KG1 (cell line): ENCODE data around the gene QRICH2.
"Not testable (repeated sequence)": the region's sequence is repeated elsewhere in the genome, so short reads cannot be mapped to it uniquely, and the experiment has no call there.

Experiments
- DNase-seq: peaks from one replicate; lab custom pipeline; 2025; lab: John Stamatoyannopoulos, UW

QRICH2 gene

DNA sequence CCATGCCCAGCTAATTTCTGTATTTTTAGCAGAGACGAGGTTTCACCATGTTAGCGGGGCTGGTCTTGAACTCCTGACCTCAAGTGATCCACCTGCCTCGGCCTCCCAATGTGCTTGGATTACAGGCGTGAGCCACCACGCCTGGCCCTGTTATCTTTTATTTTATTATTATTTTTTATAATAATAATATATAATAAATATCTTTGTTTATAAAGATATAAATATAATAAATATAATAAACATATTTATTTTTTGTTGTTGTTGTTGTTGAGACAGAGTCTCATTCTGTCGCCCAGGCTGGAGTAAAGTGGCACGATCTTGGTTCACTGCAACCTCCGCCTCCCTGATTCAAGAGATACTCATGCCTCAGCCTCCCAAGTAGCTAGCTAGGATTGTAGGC is 60.8 kb downstream of the QRICH2 start:
- DNase-seq, result no peak

GRCh38 chr17:76246080-76247066 is 61.7 kb downstream of the QRICH2 start:
- DNase-seq, result no peak

GRCh38 chr17:76244721-76245120 is 63.4 kb downstream of the QRICH2 start:
- not testable (repeated sequence) for DNase-seq

DNA sequence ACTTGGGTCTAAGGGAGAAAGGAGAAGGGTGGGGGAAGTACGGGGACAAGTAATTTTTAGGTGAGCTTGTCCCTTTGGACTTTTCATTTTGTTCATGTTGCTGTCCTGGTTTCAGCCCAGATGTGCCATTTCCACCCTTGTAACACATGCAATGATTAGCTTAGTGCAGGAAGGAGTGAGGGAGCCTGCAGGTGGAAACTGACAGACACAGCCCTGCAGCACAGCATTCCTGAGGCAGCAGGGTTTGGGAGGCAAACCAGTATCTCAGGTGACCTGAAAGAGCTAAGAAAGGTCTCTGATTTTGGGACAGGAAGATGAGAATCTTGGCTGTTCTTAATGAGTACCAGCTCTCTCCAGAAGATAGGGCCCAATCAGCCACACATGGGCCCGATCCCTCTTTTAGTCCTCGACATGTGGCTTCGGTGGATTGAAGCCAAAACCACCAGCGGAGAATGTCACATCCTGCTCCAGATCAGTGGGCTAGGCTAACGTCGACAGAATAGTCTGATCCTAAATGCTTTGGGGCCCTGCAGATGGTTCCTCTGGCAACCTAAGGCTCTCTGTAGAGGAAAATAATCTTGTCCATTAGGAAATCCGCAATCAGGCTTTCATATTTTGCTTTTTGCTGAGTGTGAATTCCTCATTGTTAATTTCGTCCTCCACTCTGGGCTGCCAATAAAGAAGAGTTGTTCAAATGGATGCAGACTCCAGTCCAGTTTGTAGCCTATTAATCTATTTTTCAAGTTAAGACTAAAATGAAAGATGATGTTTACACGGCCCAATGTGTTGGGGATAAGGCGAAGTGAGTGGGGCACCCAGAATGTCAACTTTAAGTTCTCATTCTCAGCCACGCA is 64.0 kb downstream of the QRICH2 start:
- no peak for DNase-seq

DNA sequence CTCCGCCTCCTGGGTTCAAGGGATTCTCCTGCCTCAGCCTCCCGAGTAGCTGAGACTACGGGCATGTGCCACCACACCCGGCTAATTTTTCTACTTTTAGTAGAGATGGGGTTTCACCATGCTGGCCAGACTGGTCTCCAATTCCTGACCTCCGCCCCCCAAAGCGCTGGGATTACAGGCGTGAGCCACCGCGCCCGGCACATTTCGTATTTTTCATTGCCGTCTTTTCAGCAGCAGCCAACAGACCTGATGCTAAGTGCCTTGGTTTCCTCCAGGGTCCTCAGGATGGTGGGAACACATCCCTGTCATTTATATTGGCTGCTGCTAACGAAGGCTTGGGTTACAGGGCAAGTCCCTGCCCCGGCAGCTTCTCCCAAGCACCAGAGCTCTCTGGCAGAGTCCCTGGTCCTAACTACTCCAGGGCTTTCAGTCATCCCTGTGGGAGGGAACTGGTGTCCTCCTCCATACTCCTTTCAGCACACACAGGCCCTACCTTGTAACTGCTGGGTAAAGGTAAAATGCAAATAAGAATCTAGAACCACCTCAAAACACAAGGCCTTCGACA is 66.3 kb downstream of the QRICH2 start:
- no peak for DNase-seq

DNA sequence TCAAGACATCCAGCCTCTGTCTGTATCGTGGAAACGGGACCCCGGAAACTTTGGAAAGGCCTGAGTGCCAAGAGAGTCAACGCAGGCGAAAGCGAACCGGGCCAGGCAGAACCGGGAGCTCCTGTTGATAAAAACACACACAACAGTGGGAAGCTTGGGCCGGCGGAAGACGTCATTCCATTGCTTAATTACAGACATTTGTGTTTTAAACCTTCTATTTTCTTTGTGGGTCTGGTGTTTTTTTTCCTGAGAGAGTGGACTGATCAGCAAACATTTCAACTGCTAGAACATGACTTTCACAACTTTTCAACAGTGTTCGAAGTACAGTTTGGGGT is 66.9 kb downstream of the QRICH2 start:
- DNase-seq, result no peak

- no peak for DNase-seq
These were observed 67.4 kb downstream of the QRICH2 start, which contains the start of gene RNF157 for GRCh38 chr17:76240461-76241203. Gene RNF157, minus strand, starts transcription at chr17:76240493. Its CDS starts 253 bp downstream, at chr17:76240240.

- no peak for DNase-seq
These were observed 68.4 kb downstream of the QRICH2 start for GRCh38 chr17:76239538-76240274.

GRCh38 chr17:76238847-76239537 is 69.1 kb downstream of the QRICH2 start:
- no peak for DNase-seq

DNA sequence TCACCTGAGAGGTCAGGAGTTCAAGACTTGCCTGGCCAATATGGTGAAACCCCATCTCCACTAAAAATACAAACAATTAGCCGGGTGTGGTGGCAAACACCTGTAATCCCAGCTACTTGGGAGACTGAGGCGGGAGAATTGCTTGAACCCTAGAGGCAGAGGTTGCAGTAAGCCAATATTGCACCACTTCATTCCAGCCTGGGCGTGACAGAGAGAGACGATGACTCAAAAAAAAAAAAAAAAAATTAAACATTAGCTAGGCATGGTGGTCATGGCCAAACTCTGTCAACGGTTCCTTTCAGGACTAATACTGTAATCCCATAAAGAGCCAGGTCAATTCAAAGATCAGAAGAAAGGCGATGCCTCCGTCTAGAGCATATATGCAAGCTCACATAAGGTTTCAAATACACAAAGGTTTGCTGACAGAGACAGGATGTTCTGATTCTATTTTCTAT is 70.2 kb downstream of the QRICH2 start:
- no peak for DNase-seq

DNA sequence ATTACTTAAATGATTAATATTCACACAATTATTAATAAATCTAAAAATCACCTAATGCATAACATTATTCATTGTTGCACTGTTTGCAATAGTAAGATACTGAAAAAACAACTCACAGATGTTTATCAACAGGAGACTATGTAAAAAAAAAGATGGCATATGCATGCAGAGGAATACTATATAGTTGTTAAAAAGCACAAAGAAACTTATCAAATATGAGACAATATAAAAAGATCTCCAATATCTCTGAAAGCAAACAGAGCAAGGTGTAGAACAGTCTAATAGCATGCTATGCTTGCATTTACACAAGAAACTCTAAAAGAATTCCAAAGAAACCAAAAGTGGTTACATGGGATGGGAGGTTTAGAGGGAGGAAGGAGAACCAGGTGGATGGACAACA is 71.5 kb downstream of the QRICH2 start:
- no peak for DNase-seq

GRCh38 chr17:76235883-76236282 is 72.2 kb downstream of the QRICH2 start:
- no peak for DNase-seq

- DNase-seq, result no peak
These were observed 73.8 kb downstream of the QRICH2 start for GRCh38 chr17:76234354-76234679.

- DNase-seq, result no peak
These were observed 74.3 kb downstream of the QRICH2 start for GRCh38 chr17:76233588-76234353.

GRCh38 chr17:76232342-76232741 is 75.7 kb downstream of the QRICH2 start:
- no peak for DNase-seq

DNA sequence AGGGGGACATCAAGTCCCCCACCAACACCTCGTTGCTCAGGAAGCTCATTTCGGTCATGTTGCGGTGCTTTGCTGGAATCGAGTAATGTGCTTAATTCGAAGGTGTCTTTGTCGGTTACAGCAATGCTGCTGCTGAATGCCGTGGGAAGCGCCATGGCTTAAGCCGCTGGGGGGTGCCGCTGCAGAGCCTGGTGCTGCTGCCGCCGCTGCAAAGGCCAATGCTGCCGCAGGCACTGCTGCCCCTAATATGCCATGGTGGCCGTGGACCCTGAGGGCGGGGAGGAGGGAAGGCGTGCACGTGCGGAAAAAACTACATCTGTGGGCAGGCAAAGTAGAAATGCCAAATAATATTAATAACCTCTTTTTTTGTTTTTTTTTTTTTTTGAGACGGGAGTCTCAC is 81.3 kb downstream of the QRICH2 start:
- DNase-seq, result not testable (repeated sequence)

DNA sequence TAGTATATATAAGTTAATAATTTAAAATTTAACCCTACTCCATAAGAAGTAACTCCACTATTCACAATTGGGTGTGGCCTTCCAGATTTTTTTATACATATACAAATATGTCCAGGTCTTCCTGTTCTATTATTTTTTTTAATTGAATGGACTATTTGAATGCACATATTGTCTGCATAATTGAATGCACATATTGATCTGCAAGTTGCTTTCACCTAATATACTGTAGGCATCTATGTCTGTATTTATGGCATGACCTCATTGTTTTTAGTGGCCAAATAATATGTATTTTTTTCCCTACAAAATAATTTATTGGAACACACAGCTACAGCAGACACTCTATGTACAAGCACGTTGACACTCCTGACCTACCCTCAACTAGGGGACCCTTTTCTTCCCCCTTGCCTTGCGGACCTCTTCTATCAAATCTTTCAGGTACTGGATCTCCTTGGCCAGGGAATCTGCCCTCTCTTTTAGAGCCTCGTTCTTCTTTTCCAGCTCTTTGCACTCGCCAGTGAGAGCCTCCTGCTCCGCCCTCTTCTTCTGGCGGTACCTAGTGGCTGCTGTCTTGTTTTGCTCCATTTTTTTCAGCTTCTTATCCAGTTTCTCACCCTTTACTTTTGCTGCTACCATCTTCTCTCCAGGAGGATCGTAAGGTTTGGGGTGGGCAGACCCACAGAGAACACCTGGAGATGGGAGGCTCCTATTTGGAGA is 82.5 kb downstream of the QRICH2 start:
- not testable (repeated sequence) for DNase-seq
